KMS-11 (cell line): ENCODE results near the gene POPDC3.
"Not testable (repeated sequence)": the region's sequence is repeated elsewhere in the genome, so short reads cannot be mapped to it uniquely, and the experiment has no call there.

ENCODE experiments used
- H2AFZ ChIP-seq: fragments of 200-600 bp; sonication (generic); 2 replicates; pipeline ENCODE4 v1.6.1; 2016; ENCODE audit warnings: antibody characterized with exemption, mixed run types, low read depth
- H3K27ac ChIP-seq: fragments of 200-600 bp; sonication (generic); 2 replicates; pipeline ENCODE4 v1.6.1; 2016; ENCODE audit warnings: mild to moderate bottlenecking, mixed run types
- H3K27me3 ChIP-seq: fragments of 200-600 bp; sonication (generic); 2 replicates; pipeline ENCODE4 v1.6.1; 2017; ENCODE audit warnings: mild to moderate bottlenecking, low read depth, mixed run types, moderate library complexity; ENCODE audit not compliant: insufficient read depth
- H3K36me3 ChIP-seq: fragments of 200-600 bp; sonication (generic); 2 replicates; pipeline ENCODE4 v1.6.1; 2017; ENCODE audit warnings: mild to moderate bottlenecking, mixed run types; ENCODE audit not compliant: insufficient read depth
- H3K4me1 ChIP-seq: fragments of 200-600 bp; sonication (generic); 2 replicates; pipeline ENCODE4 v1.6.1; 2016; ENCODE audit warnings: mild to moderate bottlenecking, low read depth, mixed run types; ENCODE audit not compliant: poor library complexity, severe bottlenecking
- H3K4me2 ChIP-seq: fragments of 200-600 bp; sonication (generic); 2 replicates; pipeline ENCODE4 v1.7.0; 2016; ENCODE audit warnings: mild to moderate bottlenecking, mixed run types
- H3K4me3 ChIP-seq: fragments of 200-600 bp; sonication (generic); IDR thresholded peaks from 2 replicates; pipeline ENCODE4 v1.6.1; 2017; ENCODE audit warnings: low read depth, low read length, mixed read lengths; ENCODE audit not compliant: insufficient read depth
- H3K79me2 ChIP-seq: fragments of 200-600 bp; sonication (generic); 2 replicates; pipeline ENCODE4 v1.6.1; 2016; ENCODE audit warnings: low read depth, mixed run types; ENCODE audit not compliant: insufficient read depth
- H3K9ac ChIP-seq: fragments of 200-600 bp; sonication (generic); 2 replicates; pipeline ENCODE4 v1.6.1; 2016; ENCODE audit warnings: mild to moderate bottlenecking, mixed run types
- H4K20me1 ChIP-seq: fragments of 200-600 bp; sonication (generic); 2 replicates; pipeline ENCODE4 v1.6.1; 2016; ENCODE audit warnings: mild to moderate bottlenecking, mixed run types; ENCODE audit not compliant: insufficient read depth
- CTCF ChIP-seq: fragments of 200-600 bp; sonication (generic); conservative IDR thresholded peaks from 2 replicates; pipeline ENCODE4 v1.6.1; 2017; ENCODE audit warnings: low read depth, mild to moderate bottlenecking, antibody characterized with exemption, low read length, moderate library complexity, mixed read lengths

POPDC3 gene

GRCh38 chr6:105179244-105180065, at the start of gene POPDC3:
Gene POPDC3 (minus strand): TSS chr6:105180014. CDS start chr6:105161909, 18,105 bp downstream.
- no peaks in the 10 kb centered on the region for H3K79me2 ChIP-seq
- H3K36me3 ChIP-seq, result no peaks in the 10 kb centered on the region
- H3K9ac ChIP-seq, result no peak within 1 kb of the TSS
- no peak within 1 kb of the TSS for H3K27ac ChIP-seq
- no peak within 1 kb of the TSS for H3K4me3 ChIP-seq
- H4K20me1 ChIP-seq, result no peaks in the 10 kb centered on the region
- H2AFZ ChIP-seq, result peak within 1 kb of the TSS; percentile 64
- no peaks in the 10 kb centered on the region for H3K4me1 ChIP-seq
- H3K4me2 ChIP-seq, result peak within 1 kb of the TSS; percentile 17; the same call in 1 of the 2 replicates
- no peaks in the 10 kb centered on the region for H3K27me3 ChIP-seq
- no peak for TF ChIP-seq CTCF

GRCh38 chr6:105227295-105227767, 47.5 kb upstream of the POPDC3 start:
- Histone ChIP-seq H3K4me2 (no peak overlapping the region), H3K36me3 (no peaks in the 10 kb centered on the region), H3K27ac (no peak overlapping the region)

DNA sequence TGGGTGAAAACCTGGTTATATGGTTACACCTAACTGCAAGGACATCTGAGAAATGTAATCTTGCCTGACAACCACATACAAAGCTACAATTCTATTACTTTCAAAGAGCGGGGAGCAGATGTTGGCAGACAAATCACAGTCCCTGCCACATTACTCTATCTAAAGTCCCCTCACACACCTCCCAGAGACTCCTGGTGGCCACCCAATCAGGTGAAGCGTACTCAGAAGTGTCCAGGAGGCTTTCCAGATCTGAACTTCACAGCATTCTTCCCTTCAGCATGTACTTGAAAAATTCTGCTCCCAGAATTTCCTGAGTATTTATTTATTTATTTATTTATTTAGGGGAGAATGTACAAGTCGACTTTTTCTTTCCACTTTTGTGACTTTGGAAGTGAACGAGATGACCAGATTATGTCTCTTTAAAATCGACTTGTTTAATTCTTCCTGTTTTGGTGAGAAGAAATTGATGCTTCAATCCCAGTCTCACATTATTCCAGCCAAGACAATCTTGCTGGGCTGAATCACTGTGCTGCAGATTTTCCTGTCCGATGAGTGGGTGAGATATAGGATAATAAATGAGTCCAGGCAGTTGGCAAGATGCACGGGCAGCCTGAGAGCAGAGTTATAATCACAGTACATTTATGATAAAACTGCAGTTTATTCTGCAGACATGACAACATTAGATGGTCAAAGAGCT, 46.9 kb upstream of the POPDC3 start:
- Histone ChIP-seq H3K79me2 (no peaks in the 10 kb centered on the region), H3K27me3 (no peaks in the 10 kb centered on the region), H2AFZ (no peak overlapping the region), H3K4me1 (no peaks in the 10 kb centered on the region), H3K27ac (no peak overlapping the region), H3K4me3 (no peak overlapping the region), H3K4me2 (no peak overlapping the region), H3K9ac (no peak overlapping the region), H3K36me3 (no peaks in the 10 kb centered on the region), H4K20me1 (no peaks in the 10 kb centered on the region)
- no peak for TF ChIP-seq CTCF

More at GRCh38 chr6:105227295-105227767, 47.5 kb upstream of the POPDC3 start:
- H3K79me2 ChIP-seq, result no peaks in the 10 kb centered on the region
- no peak overlapping the region for H3K4me3 ChIP-seq
- no peak overlapping the region for H2AFZ ChIP-seq
- H3K27me3 ChIP-seq, result no peaks in the 10 kb centered on the region
- no peak overlapping the region for H3K9ac ChIP-seq
- H4K20me1 ChIP-seq, result no peaks in the 10 kb centered on the region
- no peaks in the 10 kb centered on the region for H3K4me1 ChIP-seq
- TF ChIP-seq CTCF, result no peak

DNA sequence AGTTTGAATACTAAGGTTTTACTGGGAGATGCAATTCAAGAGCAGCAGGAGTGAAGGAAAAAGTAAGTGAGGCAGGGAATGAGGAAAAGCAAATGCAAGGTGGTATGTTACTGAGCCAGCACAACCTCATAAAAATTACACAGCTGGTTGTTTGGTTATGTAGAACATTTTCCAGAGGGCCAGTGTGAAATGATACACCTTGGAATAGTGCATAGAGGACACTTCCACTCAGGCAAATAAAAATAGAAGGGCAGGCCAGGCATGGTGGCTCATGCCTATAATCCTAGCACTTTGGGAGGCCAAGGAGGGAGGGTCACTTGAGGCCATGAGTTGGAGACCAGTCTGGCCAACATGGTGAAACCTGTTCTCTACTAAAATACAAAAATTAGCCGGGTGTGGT, 43.4 kb upstream of the POPDC3 start:
- Histone ChIP-seq H4K20me1 (no peaks in the 10 kb centered on the region), H3K4me1 (no peaks in the 10 kb centered on the region), H3K27ac (no peak overlapping the region), H2AFZ (no peak overlapping the region), H3K36me3 (no peaks in the 10 kb centered on the region), H3K4me2 (no peak overlapping the region), H3K79me2 (no peaks in the 10 kb centered on the region), H3K27me3 (no peaks in the 10 kb centered on the region), H3K9ac (no peak overlapping the region), H3K4me3 (no peak overlapping the region)
- no peak for TF ChIP-seq CTCF

DNA sequence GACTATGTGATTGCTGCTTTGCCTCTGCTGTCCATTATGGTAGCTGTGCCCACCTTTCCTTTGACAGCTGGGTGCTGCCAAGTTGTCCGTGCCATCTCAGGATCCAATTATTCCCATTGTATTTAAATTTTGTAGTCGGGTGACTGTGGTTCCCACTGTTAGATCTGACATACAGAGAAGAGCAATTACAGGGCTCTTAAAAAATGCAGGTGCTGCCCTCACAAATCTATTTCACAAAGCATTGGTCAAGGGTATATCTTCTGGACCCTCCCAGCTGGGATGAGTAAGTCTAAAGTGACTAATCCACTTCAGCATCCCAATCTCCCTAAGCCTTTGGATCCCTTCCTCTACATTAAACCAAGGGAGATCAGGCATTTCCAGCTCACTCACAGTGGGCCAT, 41.4 kb upstream of the POPDC3 start:
- not testable (repeated sequence) for H3K4me1 ChIP-seq, H3K27me3 ChIP-seq, H3K9ac ChIP-seq, H3K79me2 ChIP-seq, H3K36me3 ChIP-seq, H3K4me2 ChIP-seq, H3K4me3 ChIP-seq, H3K27ac ChIP-seq, H2AFZ ChIP-seq, H4K20me1 ChIP-seq
